Calu3 (cell line): ENCODE data around the gene ZNF320. TPM values are rescaled to one million over a fixed set of nuclear protein-coding genes. Genes with fewer than 3 reads are reported as not detected.
"Not testable (repeated sequence)": the region's sequence is repeated elsewhere in the genome, so short reads cannot be mapped to it uniquely, and the experiment has no call there.

ENCODE experiments used
- BruUV-seq: library from RNA; stranded (reverse); fragments of 400-500 nt; replicated peaks from 2 replicates; lab custom pipeline; 2021; lab: Mats Ljungman, UMichigan
- CTCF ChIA-PET: fragments of 300-600 bp; sonication (Branson Sonifier 250); formaldehyde crosslinking; loops from one replicate; lab custom pipeline; 2022; ENCODE audit warnings: antibody characterized with exemption; lab: Charles Lee
- DNase-seq: peaks from one replicate; pipeline ENCODE4 v3.0.0; 2022
- H3K27ac Mint-ChIP-seq: one replicate; pipeline ENCODE4 v1.8.0; 2022; ENCODE audit warnings: mixed read lengths; ENCODE audit not compliant: unreplicated experiment
- H3K27me3 Mint-ChIP-seq: one replicate; pipeline ENCODE4 v1.8.0; 2022; ENCODE audit warnings: mixed read lengths; ENCODE audit not compliant: unreplicated experiment
- H3K36me3 Mint-ChIP-seq: one replicate; pipeline ENCODE4 v1.8.0; 2022; ENCODE audit warnings: mild to moderate bottlenecking, moderate library complexity, mixed read lengths; ENCODE audit not compliant: insufficient read depth, unreplicated experiment
- H3K4me1 Mint-ChIP-seq: one replicate; pipeline ENCODE4 v1.8.0; 2022; ENCODE audit warnings: mild to moderate bottlenecking, low read depth, mixed read lengths; ENCODE audit not compliant: unreplicated experiment
- H3K4me3 Mint-ChIP-seq: one replicate; pipeline ENCODE4 v1.8.0; 2022; ENCODE audit warnings: mild to moderate bottlenecking, low read depth, moderate library complexity, mixed read lengths; ENCODE audit not compliant: unreplicated experiment
- H3K9me3 Mint-ChIP-seq: one replicate; pipeline ENCODE4 v1.8.0; 2022; ENCODE audit warnings: low read depth, mixed read lengths; ENCODE audit not compliant: unreplicated experiment
- CTCF ChIP-seq: fragments of 200-600 bp; IDR thresholded peaks from one replicate; pipeline ENCODE4 v1.8.0; 2022; ENCODE audit warnings: antibody characterized with exemption; ENCODE audit not compliant: unreplicated experiment
- intact Hi-C: fragments of 100-400 bp; cut with micrococcal nuclease; formaldehyde crosslinking; loops from one replicate; pipeline ENCODE4 v1.10.0; 2022; ENCODE audit not compliant: unreplicated experiment
- total RNA-seq: library from RNA; stranded (reverse); gene quantifications from 2 replicates; pipeline ENCODE4 v1.2.3, GENCODE V29; 2022

Gene ZNF320
- total RNA-seq, 1 experiment from 2014 or later, result 2.5 TPM

DNA sequence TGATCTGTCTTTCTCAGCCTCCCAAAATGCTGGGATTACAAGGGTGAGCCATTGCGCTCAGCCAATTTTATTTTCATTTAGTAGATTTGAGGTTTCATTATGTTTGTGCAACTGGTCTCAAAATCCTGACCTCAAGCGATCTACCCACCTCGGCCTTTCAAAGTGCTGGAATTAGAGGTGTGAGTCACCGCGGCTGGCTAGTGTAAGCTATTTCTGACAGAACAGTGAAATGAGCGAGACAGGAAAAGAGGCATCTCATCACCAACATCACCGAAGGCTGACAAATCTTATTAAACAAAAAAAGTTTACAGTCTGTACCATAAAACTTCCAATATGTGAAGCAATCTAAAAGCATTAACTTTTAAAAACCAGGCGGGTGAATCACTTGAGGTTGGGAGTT is 38.0 kb upstream of the ZNF320 start:
- intact Hi-C loops, result no loop called here
- Mint-ChIP-seq H3K27ac (peak overlapping the region; percentile 74), H3K4me3 (peak overlapping the region; percentile 54), H3K27me3 (no peaks in the 10 kb centered on the region), H3K9me3 (peaks cover 6% of the 10 kb centered on the region), H3K36me3 (peaks cover 68% of the 10 kb centered on the region), H3K4me1 (peaks cover 32% of the 10 kb centered on the region)
- CTCF ChIA-PET, result no interaction called here
- BruUV-seq, result no TSS peak
- no peak for TF ChIP-seq CTCF
- DNase-seq, result peak; percentile 41

DNA sequence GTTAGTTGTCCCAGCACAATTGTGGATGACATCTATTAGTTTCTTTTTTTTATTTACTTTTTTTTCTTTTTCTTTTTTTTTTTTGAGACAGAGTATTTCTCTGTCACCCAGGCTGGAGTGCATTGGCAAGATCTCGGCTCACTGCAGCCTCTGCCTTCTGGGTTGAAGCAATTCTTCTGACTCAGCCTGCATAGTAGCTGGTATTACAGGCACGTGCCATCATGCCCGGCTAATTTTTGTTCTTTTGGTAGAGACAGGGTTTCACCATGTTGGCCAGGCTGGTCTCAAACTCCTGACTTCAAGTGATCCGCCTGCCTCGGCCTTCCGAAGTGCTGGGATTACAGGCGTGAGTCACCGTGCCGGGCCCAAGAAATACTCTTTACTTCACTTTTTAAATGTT is 27.2 kb upstream of the ZNF320 start:
- H3K36me3 Mint-ChIP-seq, result peaks cover 87% of the 10 kb centered on the region
- peak overlapping the region; percentile 79 for H3K4me3 Mint-ChIP-seq
- intact Hi-C loops, result loop anchor here (5.0 kb wide), 1 partner anchor 38 kb away; the partner anchor contains the start of gene ZNF816
- peak; percentile 16 for DNase-seq
- not testable (repeated sequence) for H3K27me3 Mint-ChIP-seq, H3K9me3 Mint-ChIP-seq, BruUV-seq
- peak overlapping the region; percentile 80 for H3K27ac Mint-ChIP-seq
- CTCF ChIA-PET, result interaction anchor here (0.6 kb wide), 1 partner anchor 212 kb away, joined by 4 read pairs; no protein-coding TSS in a partner anchor
- peaks cover 42% of the 10 kb centered on the region for H3K4me1 Mint-ChIP-seq

GRCh38 chr19:52923778-52924593 is 26.6 kb upstream of the ZNF320 start:
- H3K27ac Mint-ChIP-seq, result peak overlapping the region; percentile 80
- H3K4me3 Mint-ChIP-seq, result peak overlapping the region; percentile 79
- CTCF ChIA-PET, result no interaction called here
- H3K36me3 Mint-ChIP-seq, result peaks cover 81% of the 10 kb centered on the region
- DNase-seq, result peak; percentile 79
- no peaks in the 10 kb centered on the region for H3K27me3 Mint-ChIP-seq
- no TSS peak for BruUV-seq
- intact Hi-C loops, result loop anchor here (2.0 to 5.0 kb wide), 2 partner anchors 21 to 38 kb away; partner anchors contain the start of gene ZNF816
- no peak for TF ChIP-seq CTCF
- peaks cover 4% of the 10 kb centered on the region for H3K9me3 Mint-ChIP-seq
- H3K4me1 Mint-ChIP-seq, result peaks cover 42% of the 10 kb centered on the region

DNA sequence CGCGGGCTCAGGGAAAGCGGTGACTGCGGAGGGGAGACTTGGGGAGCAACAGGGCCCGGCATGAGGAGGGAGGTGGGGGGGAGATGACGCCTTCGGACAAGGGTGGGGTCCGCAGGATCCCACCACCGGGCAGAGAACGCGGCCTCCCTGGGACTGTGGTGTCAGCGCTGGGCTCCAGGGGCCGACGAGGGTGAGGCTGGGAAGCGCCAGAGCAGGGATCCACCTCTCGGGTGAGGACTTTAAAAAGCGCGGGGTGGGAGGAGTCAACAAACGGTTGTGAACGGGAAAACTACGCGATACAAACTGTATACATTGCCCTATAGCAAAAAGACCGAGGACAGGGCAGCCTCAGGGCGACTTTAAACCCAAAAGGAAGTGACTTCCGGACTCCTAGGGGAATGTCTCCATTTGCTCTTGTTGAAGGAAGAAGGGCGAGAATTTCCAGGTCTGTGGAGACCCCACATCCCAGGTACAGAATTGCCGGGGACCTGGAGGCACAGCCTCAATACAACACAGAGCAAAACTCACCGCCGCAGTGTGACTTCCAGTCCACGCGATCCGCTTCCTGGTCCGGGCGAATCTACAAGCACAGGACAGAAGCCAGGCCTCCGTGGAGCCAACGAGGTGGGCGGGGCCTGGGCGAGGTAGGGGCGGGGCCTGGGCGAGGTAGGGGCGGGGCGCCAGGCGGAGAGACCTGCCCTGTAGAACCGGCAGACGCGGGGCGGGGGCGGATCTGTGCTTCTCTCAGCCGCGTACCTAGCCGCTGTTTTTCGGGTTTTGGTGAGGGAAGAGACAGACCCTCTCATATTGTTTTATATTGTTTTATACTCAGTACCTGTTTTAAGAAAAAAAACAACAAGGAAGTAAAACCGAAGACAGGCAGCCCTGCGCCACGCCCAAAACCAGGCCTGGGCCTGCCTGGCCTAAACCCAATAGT is 25.7 kb upstream of the ZNF320 start, which contains the start of gene ZNF888:
Gene ZNF888, minus strand, starts transcription at position 588 of the 937 bp plus-strand sequence. CDS start 5,555 bp downstream, outside the sequence.
- H3K27me3 Mint-ChIP-seq, result no peaks in the 10 kb centered on the region
- peaks cover 4% of the 10 kb centered on the region for H3K9me3 Mint-ChIP-seq
- peak within 1 kb of the TSS; percentile 79 for H3K4me3 Mint-ChIP-seq
- H3K4me1 Mint-ChIP-seq, result peaks cover 42% of the 10 kb centered on the region
- peak within 1 kb of the TSS; percentile 80 for H3K27ac Mint-ChIP-seq
- CTCF ChIA-PET, result no interaction called here
- DNase-seq, result peak; percentile 95
- intact Hi-C loops, result loop anchor here (2.0 to 5.0 kb wide), 2 partner anchors 22 to 39 kb away; partner anchors contain the start of gene ZNF816
- peaks cover 76% of the 10 kb centered on the region for H3K36me3 Mint-ChIP-seq
- BruUV-seq, result TSS peak; percentile 89
- TF ChIP-seq CTCF, result no peak
